ENCODE results near the gene CCDC57.

The CCDC57 gene

GRCh38 chr17:82118815-82119380 is 93.7 kb downstream of the CCDC57 start:
- DNase-seq, result no peak

GRCh38 chr17:82118168-82118814 is 94.4 kb downstream of the CCDC57 start:
- DNase-seq, result no peak

- no peak for DNase-seq
Observed at GRCh38 chr17:82117139-82118090, 95.2 kb downstream of the CCDC57 start.

- no peak for DNase-seq
Observed at GRCh38 chr17:82116246-82116645, 96.4 kb downstream of the CCDC57 start.

- DNase-seq, result no peak
Observed at GRCh38 chr17:82114872-82115271, 97.8 kb downstream of the CCDC57 start.

GRCh38 chr17:82114447-82114846 is 98.2 kb downstream of the CCDC57 start:
- no peak for DNase-seq

GRCh38 chr17:82113941-82114340 is 98.7 kb downstream of the CCDC57 start:
- no peak for DNase-seq

- no peak for DNase-seq
Observed at GRCh38 chr17:82113422-82113821, 99.2 kb downstream of the CCDC57 start.

GRCh38 chr17:82112914-82113311 is 99.7 kb downstream of the CCDC57 start:
- DNase-seq, result no peak

GRCh38 chr17:82112181-82112913 is 100.3 kb downstream of the CCDC57 start:
- no peak for DNase-seq

- peak; percentile 50 for DNase-seq
Observed at GRCh38 chr17:82110298-82110697, 102.3 kb downstream of the CCDC57 start.

GRCh38 chr17:82108961-82109475 is 103.6 kb downstream of the CCDC57 start:
- no peak for DNase-seq

GRCh38 chr17:82108496-82108945 is 104.1 kb downstream of the CCDC57 start:
- DNase-seq, result no peak

GRCh38 chr17:82108038-82108437 is 104.6 kb downstream of the CCDC57 start:
- no peak for DNase-seq

- no peak for DNase-seq
Observed at GRCh38 chr17:82107341-82107860, 105.2 kb downstream of the CCDC57 start.

- DNase-seq, result no peak
Observed at GRCh38 chr17:82106688-82107305, 105.8 kb downstream of the CCDC57 start.

- DNase-seq, result peak; percentile 86
Observed at GRCh38 chr17:82105882-82106687, 106.6 kb downstream of the CCDC57 start.

GRCh38 chr17:82105417-82105881 is 107.2 kb downstream of the CCDC57 start:
- no peak for DNase-seq

- DNase-seq, result no peak
Observed at GRCh38 chr17:82104797-82105416, 107.7 kb downstream of the CCDC57 start.

All from activated CD4-positive, alpha-beta T cell treated with anti-CD3 and anti-CD28 coated beads, Interleukin-10, Interleukin-2, amounts not matched to agents 100 ng/mL and 50 ng/mL, durations not matched to agents 16 hours and 8 hours (primary cell).